ENCODE data around the gene CHRDL2.

The CHRDL2 gene

DNA sequence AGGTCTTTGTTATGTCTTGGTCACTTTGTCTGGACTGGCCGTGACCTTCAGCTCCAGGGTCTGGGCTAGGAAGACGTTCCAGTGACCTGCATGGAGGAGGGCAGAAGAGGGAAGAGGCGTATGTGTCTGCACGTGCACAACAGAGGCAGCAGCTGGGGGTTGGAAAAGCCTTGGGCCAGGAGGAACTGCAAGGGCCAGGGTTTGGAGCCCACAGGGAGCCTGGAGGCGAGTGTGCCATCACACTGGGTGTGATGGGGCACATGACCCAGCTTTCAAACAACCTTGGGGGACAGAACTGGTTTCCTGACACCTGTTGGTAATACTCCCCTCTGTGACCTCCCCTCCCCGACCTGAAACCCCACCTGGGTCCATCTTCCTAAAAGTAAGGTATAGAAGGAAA is 34.7 kb downstream of the CHRDL2 start:
- Histone ChIP-seq H3K27me3 (no peaks in the 10 kb centered on the region), H3K36me3 (no peaks in the 10 kb centered on the region), H3K4me1 (no peaks in the 10 kb centered on the region), H3K9me3 (no peaks in the 10 kb centered on the region), H3K4me3 (ENCODE audit: low read depth, low read length) (no peak overlapping the region)
- no peak for TF ChIP-seq CTCF (IDR thresholded peaks at IDR 0.05; ENCODE audit: low read depth, low read length)
- no peak for DNase-seq

- Histone ChIP-seq H3K36me3 (no peaks in the 10 kb centered on the region), H3K9me3 (no peaks in the 10 kb centered on the region), H3K4me1 (no peaks in the 10 kb centered on the region), H3K27me3 (no peaks in the 10 kb centered on the region), H3K4me3 (ENCODE audit: low read depth, low read length) (no peak overlapping the region)
- TF ChIP-seq CTCF (IDR thresholded peaks at IDR 0.05; ENCODE audit: low read depth, low read length), result no peak
- DNase-seq, result no peak
Observed at GRCh38 chr11:74695705-74696280, 35.4 kb downstream of the CHRDL2 start.

GRCh38 chr11:74694136-74694930 is 36.9 kb downstream of the CHRDL2 start:
- no peaks in the 10 kb centered on the region for H3K27me3 ChIP-seq
- DNase-seq, result no peak
- peak; percentile 33; the same call in 1 of the 2 replicates for TF ChIP-seq CTCF (IDR thresholded peaks at IDR 0.05; ENCODE audit: low read depth, low read length)
- no peaks in the 10 kb centered on the region for H3K36me3 ChIP-seq
- no peaks in the 10 kb centered on the region for H3K9me3 ChIP-seq
- no peaks in the 10 kb centered on the region for H3K4me1 ChIP-seq
- no peak overlapping the region for H3K4me3 ChIP-seq (ENCODE audit: low read depth, low read length)

GRCh38 chr11:74693531-74693930 is 37.7 kb downstream of the CHRDL2 start:
- H3K4me1 ChIP-seq, result no peaks in the 10 kb centered on the region
- DNase-seq, result no peak
- H3K9me3 ChIP-seq, result no peaks in the 10 kb centered on the region
- H3K27me3 ChIP-seq, result no peaks in the 10 kb centered on the region
- no peak for TF ChIP-seq CTCF (IDR thresholded peaks at IDR 0.05; ENCODE audit: low read depth, low read length)
- H3K4me3 ChIP-seq (ENCODE audit: low read depth, low read length), result no peak overlapping the region
- no peaks in the 10 kb centered on the region for H3K36me3 ChIP-seq

GRCh38 chr11:74691755-74692154 is 39.5 kb downstream of the CHRDL2 start:
- DNase-seq, result no peak
- Histone ChIP-seq H3K27me3 (no peaks in the 10 kb centered on the region), H3K4me1 (no peaks in the 10 kb centered on the region), H3K36me3 (no peaks in the 10 kb centered on the region), H3K4me3 (ENCODE audit: low read depth, low read length) (no peak overlapping the region), H3K9me3 (no peaks in the 10 kb centered on the region)
- no peak for TF ChIP-seq CTCF (IDR thresholded peaks at IDR 0.05; ENCODE audit: low read depth, low read length)

- no peaks in the 10 kb centered on the region for H3K27me3 ChIP-seq
- no peak for TF ChIP-seq CTCF (IDR thresholded peaks at IDR 0.05; ENCODE audit: low read depth, low read length)
- DNase-seq, result no peak
- no peaks in the 10 kb centered on the region for H3K4me1 ChIP-seq
- no peak overlapping the region for H3K4me3 ChIP-seq (ENCODE audit: low read depth, low read length)
- no peaks in the 10 kb centered on the region for H3K36me3 ChIP-seq
- no peaks in the 10 kb centered on the region for H3K9me3 ChIP-seq
Observed at GRCh38 chr11:74689666-74690065, 41.6 kb downstream of the CHRDL2 start.

Measured in BE2C (cell line).